ENCODE results near the gene ZDHHC3.

- TF ChIP-seq CEBPB (IDR thresholded peaks at IDR 0.05) (no peak), CREB1 (IDR thresholded peaks at IDR 0.05; ENCODE audit: low read depth) (no peak), EGR1 (IDR thresholded peaks at IDR 0.05) (no peak), EP300 (IDR thresholded peaks at IDR 0.05; ENCODE audit: borderline replicate concordance) (no peak), REST (IDR thresholded peaks at IDR 0.05; ENCODE audit: low read depth) (no peak), TCF12 (IDR thresholded peaks at IDR 0.05; ENCODE audit: low read depth) (no peak), RAD21 (IDR thresholded peaks at IDR 0.05; ENCODE audit: low read depth) (no peak), TEAD4 (IDR thresholded peaks at IDR 0.05) (no peak), MAX (IDR thresholded peaks at IDR 0.05) (no peak), NFIC (IDR thresholded peaks at IDR 0.05) (no peak), FOXM1 (IDR thresholded peaks at IDR 0.05; ENCODE audit: borderline replicate concordance, low read depth) (no peak), YY1 (IDR thresholded peaks at IDR 0.05; ENCODE audit: low read depth) (no peak), TAF1 (IDR thresholded peaks at IDR 0.05; ENCODE audit: low read depth) (no peak)
These were observed 7.5 kb downstream of the ZDHHC3 start for GRCh38 chr3:44968447-44968858.

Data from Ishikawa (cell line).